GM18873 (cell line): ENCODE results near the gene PATL2.
"Not testable (repeated sequence)": the region's sequence is repeated elsewhere in the genome, so short reads cannot be mapped to it uniquely, and the experiment has no call there.

Experiments
- ATAC-seq: cut with Tn5 transposase; IDR thresholded peaks from one replicate; pipeline ENCODE4 v1.9.1; 2021; ENCODE audit warnings: mild to moderate bottlenecking, moderate library complexity, moderate number of reproducible peaks; ENCODE audit not compliant: unreplicated experiment, low FRiP score

PATL2 gene

DNA sequence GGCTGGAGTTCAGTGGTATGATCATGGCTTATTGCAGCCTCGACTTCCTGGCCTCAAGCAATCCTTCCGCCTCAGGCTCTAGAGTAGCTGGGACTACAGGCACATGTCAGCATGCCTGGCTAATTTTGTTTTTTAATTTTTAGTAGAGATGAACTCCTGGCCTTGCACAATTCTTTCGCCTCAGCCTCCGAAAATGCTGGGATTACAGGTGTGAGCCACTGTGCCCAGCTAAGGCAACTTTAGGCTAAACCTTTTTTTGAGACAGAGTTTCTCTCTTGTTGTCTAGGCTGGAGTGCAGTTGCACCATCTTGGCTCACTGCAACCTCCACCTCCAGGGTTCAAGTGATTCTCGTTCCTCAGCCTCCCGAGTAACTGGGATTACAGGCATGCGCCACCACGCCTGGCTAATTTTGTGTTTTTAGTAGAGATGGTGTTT, 8.9 kb upstream of the PATL2 start:
- ATAC-seq: peak; percentile 12

DNA sequence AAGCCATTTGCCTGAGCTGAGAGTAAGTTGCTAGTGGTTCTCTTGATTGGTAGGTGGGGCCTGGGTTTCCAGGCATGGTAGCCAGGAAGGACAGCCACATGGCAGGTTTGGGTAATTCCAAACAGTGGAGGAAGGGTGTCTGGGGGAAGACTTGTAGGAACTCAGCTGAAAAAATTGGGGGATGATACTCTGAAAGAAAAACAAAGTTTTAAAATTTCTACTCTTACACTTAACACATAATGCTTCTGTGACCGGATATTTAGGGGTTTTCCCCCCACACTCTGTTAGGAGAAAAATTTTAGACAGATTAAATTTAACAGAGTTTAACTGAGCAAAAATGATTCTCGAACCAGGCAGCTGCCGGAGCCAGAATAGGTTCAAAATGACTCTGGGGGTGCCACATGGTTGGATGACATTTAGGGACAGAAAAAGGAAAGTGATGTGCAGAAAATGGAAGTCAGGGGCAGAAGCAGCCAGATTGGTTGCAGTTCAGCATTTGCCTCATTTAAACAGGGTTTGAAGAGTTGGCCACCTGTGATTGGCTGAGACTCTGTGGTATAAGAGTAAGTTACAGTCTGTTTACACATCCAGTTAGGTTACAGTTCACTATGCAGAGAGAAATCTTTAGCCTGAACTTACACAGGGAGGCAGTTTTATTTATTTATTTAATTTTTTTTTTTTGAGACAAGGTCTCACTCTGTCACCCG, 8.3 kb upstream of the PATL2 start:
- peak; percentile 48 for ATAC-seq

DNA sequence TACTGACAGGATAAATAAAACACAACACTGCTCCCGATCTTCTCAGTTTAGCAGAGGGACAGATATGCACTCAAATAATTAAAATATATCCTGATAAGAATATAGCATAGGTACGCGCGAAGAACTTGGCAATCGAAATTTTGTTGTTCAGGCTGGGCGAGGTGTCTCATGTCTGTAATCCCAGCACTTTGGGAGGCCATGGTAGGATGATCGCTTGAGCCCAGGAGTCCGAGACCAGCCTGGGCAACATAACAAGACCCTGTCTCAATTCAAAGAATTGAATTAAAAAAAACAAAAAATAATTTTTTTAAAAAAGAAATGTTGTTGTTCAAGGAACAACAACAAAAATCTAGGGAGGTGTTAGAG, 7.8 kb upstream of the PATL2 start:
- no peak for ATAC-seq

DNA sequence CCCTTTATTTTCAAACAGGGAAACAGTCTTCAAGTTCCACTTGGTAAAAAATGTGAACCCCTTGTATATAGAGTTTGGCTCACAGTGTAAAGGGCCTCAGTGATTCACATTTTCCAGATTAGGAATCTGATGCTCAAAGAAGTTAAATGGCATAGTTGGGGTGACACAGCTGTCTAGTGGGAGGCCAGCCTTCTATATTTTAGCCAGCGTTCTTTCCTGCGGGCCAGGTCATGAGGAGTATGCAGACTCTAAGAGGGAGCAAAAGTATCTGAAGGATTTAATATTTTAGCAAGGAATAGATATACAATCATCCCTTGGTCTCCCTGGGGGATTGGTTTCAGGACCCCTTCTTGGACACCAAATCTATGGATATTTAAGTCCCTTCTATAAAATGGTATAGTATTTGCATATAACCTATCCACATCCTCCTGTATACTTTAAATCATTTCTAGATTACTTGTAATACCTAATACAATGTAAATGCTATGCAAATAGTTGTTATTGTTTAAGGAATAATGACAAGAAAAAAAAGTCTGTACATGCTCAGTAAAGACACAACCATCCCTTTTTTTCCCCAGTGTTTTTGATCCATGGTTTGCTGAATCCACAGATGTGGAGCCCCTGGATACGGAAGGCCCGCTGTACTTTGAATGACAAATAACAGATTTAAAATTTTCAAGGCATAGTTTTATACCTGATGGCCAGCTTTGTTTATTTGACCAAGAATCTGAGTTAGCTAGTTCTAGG, 7.2 kb upstream of the PATL2 start:
- no peak for ATAC-seq

DNA sequence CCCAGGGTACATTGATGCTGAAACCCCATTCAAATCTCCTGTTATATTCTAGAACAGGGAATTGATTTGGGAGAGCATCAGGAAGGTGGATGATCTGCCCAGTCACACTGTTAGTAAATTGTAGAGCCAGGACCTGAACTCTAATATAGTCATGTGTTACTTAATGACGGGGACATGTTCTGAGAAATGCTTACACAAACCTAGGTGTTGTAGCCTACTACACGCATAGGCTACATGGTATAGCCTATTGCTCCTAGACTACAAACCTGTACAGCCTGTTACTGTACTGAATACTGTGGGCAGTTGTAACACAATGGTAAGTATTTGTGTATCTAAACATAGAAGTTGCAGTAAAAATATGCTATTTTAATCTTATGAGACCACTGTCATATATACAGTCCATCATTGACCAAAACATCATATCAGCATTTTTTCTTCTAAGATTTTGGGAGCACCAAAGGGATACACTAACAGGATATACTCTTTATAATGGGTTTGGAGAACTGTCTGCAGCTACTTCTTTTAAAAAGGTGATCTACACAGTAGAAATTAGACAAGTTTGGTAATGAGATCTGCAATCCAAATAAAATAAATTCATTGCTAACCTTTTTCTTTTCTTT, 6.0 kb upstream of the PATL2 start:
- no peak for ATAC-seq

DNA sequence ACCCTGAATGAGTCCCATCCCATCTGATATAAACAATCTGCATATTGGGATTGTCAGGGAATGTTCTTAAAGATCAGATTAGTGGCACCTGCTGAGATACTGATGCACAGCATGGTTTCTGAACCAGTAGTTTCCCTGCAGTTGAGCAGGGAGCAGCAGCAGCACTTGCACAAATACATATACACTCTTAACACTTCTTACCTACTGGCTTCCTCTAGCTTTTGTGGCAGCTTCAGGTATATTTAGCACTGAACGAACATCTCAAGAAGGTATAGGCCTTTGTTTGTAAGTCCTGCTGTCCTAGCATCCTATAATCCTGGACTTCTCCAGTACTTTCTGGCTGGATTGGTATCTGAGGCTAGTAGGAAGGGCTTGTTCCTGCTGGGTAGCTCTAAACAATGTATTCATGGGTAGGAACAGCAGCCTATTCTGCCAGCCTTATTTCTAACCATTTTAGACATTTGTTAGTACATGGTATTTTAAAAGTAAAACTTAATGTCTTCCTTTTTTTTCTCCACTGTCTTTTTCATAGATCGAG, 4.7 kb upstream of the PATL2 start:
- ATAC-seq: no peak

DNA sequence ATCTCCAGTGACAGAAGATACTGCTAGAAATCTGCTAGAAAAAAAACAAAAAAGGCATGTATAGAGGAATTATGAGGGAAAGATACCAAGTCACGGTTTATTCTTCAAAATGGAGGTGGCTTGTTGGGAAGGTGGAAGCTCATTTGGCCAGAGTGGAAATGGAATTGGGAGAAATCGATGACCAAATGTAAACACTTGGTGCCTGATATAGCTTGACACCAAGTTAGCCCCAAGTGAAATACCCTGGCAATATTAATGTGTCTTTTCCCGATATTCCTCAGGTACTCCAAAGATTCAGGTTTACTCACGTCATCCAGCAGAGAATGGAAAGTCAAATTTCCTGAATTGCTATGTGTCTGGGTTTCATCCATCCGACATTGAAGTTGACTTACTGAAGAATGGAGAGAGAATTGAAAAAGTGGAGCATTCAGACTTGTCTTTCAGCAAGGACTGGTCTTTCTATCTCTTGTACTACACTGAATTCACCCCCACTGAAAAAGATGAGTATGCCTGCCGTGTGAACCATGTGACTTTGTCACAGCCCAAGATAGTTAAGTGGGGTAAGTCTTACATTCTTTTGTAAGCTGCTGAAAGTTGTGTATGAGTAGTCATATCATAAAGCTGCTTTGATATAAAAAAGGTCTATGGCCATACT, 4.1 kb upstream of the PATL2 start:
- ATAC-seq: no peak

DNA sequence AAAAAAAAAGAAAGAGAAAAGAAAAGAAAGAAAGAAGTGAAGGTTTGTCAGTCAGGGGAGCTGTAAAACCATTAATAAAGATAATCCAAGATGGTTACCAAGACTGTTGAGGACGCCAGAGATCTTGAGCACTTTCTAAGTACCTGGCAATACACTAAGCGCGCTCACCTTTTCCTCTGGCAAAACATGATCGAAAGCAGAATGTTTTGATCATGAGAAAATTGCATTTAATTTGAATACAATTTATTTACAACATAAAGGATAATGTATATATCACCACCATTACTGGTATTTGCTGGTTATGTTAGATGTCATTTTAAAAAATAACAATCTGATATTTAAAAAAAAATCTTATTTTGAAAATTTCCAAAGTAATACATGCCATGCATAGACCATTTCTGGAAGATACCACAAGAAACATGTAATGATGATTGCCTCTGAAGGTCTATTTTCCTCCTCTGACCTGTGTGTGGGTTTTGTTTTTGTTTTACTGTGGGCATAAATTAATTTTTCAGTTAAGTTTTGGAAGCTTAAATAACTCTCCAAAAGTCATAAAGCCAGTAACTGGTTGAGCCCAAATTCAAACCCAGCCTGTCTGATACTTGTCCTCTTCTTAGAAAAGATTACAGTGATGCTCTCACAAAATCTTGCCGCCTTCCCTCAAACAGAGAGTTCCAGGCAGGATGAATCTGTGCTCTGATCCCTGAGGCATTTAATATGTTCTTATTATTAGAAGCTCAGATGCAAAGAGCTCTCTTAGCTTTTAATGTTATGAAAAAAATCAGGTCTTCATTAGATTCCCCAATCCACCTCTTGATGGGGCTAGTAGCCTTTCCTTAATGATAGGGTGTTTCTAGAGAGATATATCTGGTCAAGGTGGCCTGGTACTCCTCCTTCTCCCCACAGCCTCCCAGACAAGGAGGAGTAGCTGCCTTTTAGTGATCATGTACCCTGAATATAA, 2.2 kb upstream of the PATL2 start:
- ATAC-seq: no peak

DNA sequence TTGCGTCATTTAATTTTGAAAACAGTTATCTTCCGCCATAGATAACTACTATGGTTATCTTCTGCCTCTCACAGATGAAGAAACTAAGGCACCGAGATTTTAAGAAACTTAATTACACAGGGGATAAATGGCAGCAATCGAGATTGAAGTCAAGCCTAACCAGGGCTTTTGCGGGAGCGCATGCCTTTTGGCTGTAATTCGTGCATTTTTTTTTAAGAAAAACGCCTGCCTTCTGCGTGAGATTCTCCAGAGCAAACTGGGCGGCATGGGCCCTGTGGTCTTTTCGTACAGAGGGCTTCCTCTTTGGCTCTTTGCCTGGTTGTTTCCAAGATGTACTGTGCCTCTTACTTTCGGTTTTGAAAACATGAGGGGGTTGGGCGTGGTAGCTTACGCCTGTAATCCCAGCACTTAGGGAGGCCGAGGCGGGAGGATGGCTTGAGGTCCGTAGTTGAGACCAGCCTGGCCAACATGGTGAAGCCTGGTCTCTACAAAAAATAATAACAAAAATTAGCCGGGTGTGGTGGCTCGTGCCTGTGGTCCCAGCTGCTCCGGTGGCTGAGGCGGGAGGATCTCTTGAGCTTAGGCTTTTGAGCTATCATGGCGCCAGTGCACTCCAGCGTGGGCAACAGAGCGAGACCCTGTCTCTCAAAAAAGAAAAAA, 1.4 kb upstream of the PATL2 start:
- no peak for ATAC-seq

DNA sequence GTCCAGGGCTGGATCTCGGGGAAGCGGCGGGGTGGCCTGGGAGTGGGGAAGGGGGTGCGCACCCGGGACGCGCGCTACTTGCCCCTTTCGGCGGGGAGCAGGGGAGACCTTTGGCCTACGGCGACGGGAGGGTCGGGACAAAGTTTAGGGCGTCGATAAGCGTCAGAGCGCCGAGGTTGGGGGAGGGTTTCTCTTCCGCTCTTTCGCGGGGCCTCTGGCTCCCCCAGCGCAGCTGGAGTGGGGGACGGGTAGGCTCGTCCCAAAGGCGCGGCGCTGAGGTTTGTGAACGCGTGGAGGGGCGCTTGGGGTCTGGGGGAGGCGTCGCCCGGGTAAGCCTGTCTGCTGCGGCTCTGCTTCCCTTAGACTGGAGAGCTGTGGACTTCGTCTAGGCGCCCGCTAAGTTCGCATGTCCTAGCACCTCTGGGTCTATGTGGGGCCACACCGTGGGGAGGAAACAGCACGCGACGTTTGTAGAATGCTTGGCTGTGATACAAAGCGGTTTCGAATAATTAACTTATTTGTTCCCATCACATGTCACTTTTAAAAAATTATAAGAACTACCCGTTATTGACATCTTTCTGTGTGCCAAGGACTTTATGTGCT, 721 bp upstream of the PATL2 start:
- peak; percentile 2 for ATAC-seq

DNA sequence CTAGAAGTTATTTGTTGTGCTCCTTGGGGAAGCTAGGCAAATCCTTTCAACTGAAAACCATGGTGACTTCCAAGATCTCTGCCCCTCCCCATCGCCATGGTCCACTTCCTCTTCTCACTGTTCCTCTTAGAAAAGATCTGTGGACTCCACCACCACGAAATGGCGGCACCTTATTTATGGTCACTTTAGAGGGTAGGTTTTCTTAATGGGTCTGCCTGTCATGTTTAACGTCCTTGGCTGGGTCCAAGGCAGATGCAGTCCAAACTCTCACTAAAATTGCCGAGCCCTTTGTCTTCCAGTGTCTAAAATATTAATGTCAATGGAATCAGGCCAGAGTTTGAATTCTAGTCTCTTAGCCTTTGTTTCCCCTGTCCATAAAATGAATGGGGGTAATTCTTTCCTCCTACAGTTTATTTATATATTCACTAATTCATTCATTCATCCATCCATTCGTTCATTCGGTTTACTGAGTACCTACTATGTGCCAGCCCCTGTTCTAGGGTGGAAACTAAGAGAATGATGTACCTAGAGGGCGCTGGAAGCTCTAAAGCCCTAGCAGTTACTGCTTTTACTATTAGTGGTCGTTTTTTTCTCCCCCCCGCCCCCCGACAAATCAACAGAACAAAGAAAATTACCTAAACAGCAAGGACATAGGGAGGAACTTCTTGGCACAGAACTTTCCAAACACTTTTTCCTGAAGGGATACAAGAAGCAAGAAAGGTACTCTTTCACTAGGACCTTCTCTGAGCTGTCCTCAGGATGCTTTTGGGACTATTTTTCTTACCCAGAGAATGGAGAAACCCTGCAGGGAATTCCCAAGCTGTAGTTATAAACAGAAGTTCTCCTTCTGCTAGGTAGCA, 657 bp downstream of the PATL2 start:
- ATAC-seq: no peak

DNA sequence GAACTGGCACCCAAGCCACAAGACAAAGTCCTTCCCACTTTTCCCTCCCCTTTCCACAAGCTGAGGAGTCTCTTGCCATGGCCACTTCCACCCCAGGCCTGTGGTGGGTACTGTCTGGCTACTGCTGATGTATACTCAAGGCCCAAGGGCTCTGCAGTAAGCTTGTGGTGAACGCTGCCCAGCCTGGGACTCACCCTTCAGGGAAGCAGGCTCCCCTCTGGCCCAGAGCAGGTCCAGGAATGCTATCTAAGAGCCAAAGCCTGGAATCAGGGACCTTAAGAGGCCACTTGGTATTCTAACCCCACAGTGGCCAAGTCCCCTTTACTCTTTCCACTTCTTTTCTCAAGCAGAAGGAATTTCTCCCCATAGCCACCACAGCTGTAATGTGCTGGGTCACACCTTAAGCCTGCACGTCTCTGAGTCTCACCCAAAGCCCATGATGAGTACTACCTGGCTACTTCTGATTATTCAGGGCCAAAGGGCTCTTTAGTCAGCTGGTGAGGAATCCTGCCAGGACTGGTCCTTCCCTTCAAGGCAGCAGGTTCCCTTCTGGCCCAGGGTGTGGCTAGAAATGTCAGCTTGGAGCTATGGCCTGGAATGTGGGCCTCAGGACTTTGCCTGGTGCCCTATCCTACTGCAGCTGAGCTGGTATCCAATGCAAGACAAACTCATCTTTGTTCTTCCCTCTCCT, 4.0 kb downstream of the PATL2 start:
- ATAC-seq: no peak

DNA sequence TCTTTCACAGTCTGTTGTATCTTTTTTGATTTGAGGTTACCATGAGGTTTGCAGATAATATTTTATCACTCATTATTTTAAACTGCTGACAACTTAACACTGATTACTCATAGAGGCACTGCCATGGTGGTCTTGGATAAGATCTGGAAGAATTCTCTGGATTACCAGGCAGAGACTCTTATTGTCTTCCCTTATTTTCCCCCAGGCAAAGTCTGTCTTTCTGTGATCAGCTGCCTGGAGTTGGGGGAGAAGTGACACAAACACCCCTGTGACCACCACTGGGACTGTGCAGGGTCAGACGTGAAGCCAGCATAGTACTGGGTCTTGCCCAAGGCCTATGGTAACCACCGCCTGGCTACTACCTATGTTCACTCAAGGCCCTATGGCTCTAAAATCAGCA, 4.7 kb downstream of the PATL2 start:
- no peak for ATAC-seq

DNA sequence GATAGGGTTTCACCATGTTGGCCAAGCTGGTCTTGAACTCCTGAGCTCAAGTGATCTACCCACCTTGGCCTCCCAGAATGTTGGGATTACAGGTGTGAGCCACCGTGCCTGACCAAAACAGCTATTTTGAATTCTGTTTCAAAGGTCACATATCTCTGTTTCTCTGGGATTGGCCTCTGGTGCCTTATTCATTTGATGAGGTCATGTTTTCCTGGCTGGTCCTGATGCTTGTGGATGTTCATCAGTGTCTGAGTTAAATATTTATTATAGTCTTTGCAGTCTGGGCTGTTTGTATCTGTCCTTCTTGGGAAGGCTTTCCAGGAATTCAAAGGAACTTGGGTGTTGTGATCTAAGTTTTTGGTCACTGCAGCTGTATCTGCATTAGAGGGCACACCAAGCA, 5.1 kb downstream of the PATL2 start:
- no peak for ATAC-seq

DNA sequence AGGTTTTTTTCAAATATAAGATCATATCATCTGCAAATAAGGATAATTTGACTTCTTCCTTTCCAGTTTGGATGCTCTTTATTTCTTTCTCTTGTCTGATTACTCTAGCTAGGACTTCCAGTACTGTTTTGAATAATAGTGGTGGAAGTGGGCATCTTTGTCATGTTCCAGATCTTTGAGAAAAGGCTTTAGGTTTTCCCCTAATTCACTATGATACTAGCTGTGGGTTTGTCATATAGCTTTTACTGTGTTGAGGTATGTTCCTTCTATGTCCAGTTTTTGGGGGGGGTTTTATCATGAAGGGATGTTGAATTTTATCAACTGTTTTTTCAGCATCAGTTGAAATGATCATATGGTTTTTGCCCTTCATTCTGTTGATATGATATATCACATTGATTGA, 10.4 kb downstream of the PATL2 start:
- ATAC-seq: not testable (repeated sequence)

DNA sequence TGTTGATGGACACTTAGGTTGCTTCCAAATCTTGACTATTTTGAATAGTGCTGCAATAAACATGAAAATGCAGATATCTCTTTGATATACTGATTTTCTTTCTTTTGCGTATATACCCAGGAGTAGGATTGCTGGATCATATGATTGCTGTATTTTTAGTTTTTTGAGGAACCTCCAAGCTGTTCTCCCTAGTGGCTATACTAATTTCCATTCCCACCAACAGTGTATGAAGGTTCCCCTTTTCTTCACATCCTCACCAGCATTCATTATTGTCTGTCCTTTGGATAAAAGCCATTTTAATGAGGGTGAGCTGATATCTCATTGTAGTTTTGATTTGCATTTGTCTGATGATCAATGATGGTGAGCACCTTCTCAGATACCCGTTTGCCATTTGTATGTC, 12.5 kb downstream of the PATL2 start:
- ATAC-seq: no peak

DNA sequence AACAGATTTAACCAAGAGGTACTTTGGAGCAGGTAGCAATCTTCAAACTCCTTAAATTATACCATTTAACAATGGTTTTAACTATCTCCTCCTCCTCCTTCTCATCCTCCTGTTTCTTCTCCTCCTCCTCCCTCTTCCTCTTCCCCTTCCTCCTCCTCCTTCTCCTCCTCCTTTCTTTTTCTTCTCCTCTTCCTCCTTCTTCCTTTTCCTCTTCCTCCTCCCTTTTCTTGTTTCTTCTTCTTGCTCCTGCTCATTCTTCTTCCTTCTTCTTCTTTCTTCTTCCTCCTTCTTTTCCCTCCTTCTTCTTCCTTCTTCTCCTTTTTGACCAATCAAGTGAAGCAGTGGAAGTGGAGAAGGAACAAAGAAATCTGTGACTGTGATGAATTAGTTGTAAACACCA, 14.1 kb downstream of the PATL2 start:
- ATAC-seq: no peak
